ENCODE results near the gene TMEM54. TPM values are rescaled to one million over a fixed set of nuclear protein-coding genes. Genes with fewer than 3 reads are reported as not detected.

The TMEM54 gene
- total and polyA plus RNA-seq, 2 experiments from 2014 or later: 33.7 to 60.4 TPM

- no peaks in the 10 kb centered on the region for H3K4me1 ChIP-seq (ENCODE audit: insufficient read depth)
- 58 to 59% methylated on average over 12 of the region's 12 CpGs for WGBS, 2 experiments (ENCODE audit: low coverage in 1 of 2, low lambda C conversion rate in 2 of 2, missing lambda C conversion rate in 2 of 2)
- no peak for TF ChIP-seq EZH2phosphoT487 (IDR thresholded peaks at IDR 0.05; ENCODE audit: insufficient read depth, low read depth)
- no peak overlapping the region for H2AFZ ChIP-seq
- no peaks in the 10 kb centered on the region for H4K20me1 ChIP-seq (ENCODE audit: insufficient read depth)
- no peak overlapping the region for H3K27ac ChIP-seq
- DNase-seq: no peak
- H3K9ac ChIP-seq: no peak overlapping the region
- H3K27me3 ChIP-seq (replicated peaks; ENCODE audit: insufficient read depth): peaks cover 30% of the 10 kb centered on the region
- no peaks in the 10 kb centered on the region for H3K9me2 ChIP-seq (ENCODE audit: insufficient read depth)
- no peak overlapping the region for H3K4me3 ChIP-seq
- H3K4me2 ChIP-seq (ENCODE audit: unreplicated experiment): no peak overlapping the region
- no peaks in the 10 kb centered on the region for H3K9me3 ChIP-seq (ENCODE audit: low read depth)
- no peaks in the 10 kb centered on the region for H3K36me3 ChIP-seq (ENCODE audit: low read depth)
- in situ Hi-C loops (cut with MboI): no loop called here
- H3F3A ChIP-seq (ENCODE audit: insufficient read depth): no peaks in the 10 kb centered on the region
- H3K79me2 ChIP-seq (ENCODE audit: insufficient read depth): no peaks in the 10 kb centered on the region
These were observed 13.6 kb downstream of the TMEM54 start for GRCh38 chr1:32887623-32888022.

- in situ Hi-C loops (cut with MboI): no loop called here
- H3K79me2 ChIP-seq (ENCODE audit: insufficient read depth): no peaks in the 10 kb centered on the region
- H3K4me1 ChIP-seq (ENCODE audit: insufficient read depth): no peaks in the 10 kb centered on the region
- no peaks in the 10 kb centered on the region for H3K9me2 ChIP-seq (ENCODE audit: insufficient read depth)
- no peak overlapping the region for H3K27ac ChIP-seq
- H2AFZ ChIP-seq: no peak overlapping the region
- no peak for DNase-seq
- H3K9ac ChIP-seq: no peak overlapping the region
- no peaks in the 10 kb centered on the region for H3K36me3 ChIP-seq (ENCODE audit: low read depth)
- H3K27me3 ChIP-seq (replicated peaks; ENCODE audit: insufficient read depth): peaks cover 23% of the 10 kb centered on the region
- 49 to 53% methylated on average over 16 of the region's 19 CpGs for WGBS, 2 experiments (ENCODE audit: low coverage in 1 of 2, low lambda C conversion rate in 2 of 2, missing lambda C conversion rate in 2 of 2)
- H3F3A ChIP-seq (ENCODE audit: insufficient read depth): no peaks in the 10 kb centered on the region
- no peak for TF ChIP-seq EZH2 (IDR thresholded peaks at IDR 0.05; ENCODE audit: insufficient read depth, poor library complexity, severe bottlenecking)
- no peak for TF ChIP-seq EZH2phosphoT487 (IDR thresholded peaks at IDR 0.05; ENCODE audit: insufficient read depth, low read depth)
- no peaks in the 10 kb centered on the region for H4K20me1 ChIP-seq (ENCODE audit: insufficient read depth)
- no peak overlapping the region for H3K4me3 ChIP-seq
- no peak overlapping the region for H3K4me2 ChIP-seq (ENCODE audit: unreplicated experiment)
- H3K9me3 ChIP-seq (ENCODE audit: low read depth): no peaks in the 10 kb centered on the region
These were observed 14.3 kb downstream of the TMEM54 start for GRCh38 chr1:32886828-32887414.

- Histone ChIP-seq H3K9me2 (ENCODE audit: insufficient read depth) (no peaks in the 10 kb centered on the region), H3K27me3 (replicated peaks; ENCODE audit: insufficient read depth) (peaks cover 16% of the 10 kb centered on the region; the same call in 1 of the 2 replicates), H4K20me1 (ENCODE audit: insufficient read depth) (no peaks in the 10 kb centered on the region), H3K27ac (no peak within 1 kb of the TSS), H3K4me1 (ENCODE audit: insufficient read depth) (no peaks in the 10 kb centered on the region), H3K79me2 (ENCODE audit: insufficient read depth) (no peaks in the 10 kb centered on the region), H3K4me2 (ENCODE audit: unreplicated experiment) (no peak within 1 kb of the TSS), H2AFZ (no peak within 1 kb of the TSS), H3K9me3 (ENCODE audit: low read depth) (no peaks in the 10 kb centered on the region), H3K4me3 (no peak within 1 kb of the TSS), H3K9ac (no peak within 1 kb of the TSS), H3F3A (ENCODE audit: insufficient read depth) (no peaks in the 10 kb centered on the region), H3K36me3 (ENCODE audit: low read depth) (no peaks in the 10 kb centered on the region)
- TF ChIP-seq EZH2phosphoT487 (IDR thresholded peaks at IDR 0.05; ENCODE audit: insufficient read depth, low read depth) (no peak), EZH2 (IDR thresholded peaks at IDR 0.05; ENCODE audit: insufficient read depth, poor library complexity, severe bottlenecking) (no peak)
- in situ Hi-C loops (cut with MboI): no loop called here
- WGBS, 2 experiments (ENCODE audit: low coverage in 1 of 2, low lambda C conversion rate in 2 of 2, missing lambda C conversion rate in 2 of 2): 2 to 5% methylated on average over 4 to 37 of the region's 79 CpGs
- DNase-seq: peak; percentile 81
These were observed 15.0 kb downstream of the TMEM54 start, which contains the start of gene HPCA for GRCh38 chr1:32886004-32886827. HPCA (plus strand) TSS chr1:32886491; CDS start chr1:32888899, 2,408 bp downstream.

- Histone ChIP-seq H3F3A (ENCODE audit: insufficient read depth) (no peaks in the 10 kb centered on the region), H3K4me3 (no peak overlapping the region), H2AFZ (no peak overlapping the region), H3K9me2 (ENCODE audit: insufficient read depth) (no peaks in the 10 kb centered on the region), H3K27me3 (replicated peaks; ENCODE audit: insufficient read depth) (peaks cover 16% of the 10 kb centered on the region; the same call in 1 of the 2 replicates), H3K9ac (no peak overlapping the region), H3K79me2 (ENCODE audit: insufficient read depth) (no peaks in the 10 kb centered on the region), H3K4me1 (ENCODE audit: insufficient read depth) (no peaks in the 10 kb centered on the region), H3K4me2 (ENCODE audit: unreplicated experiment) (no peak overlapping the region), H3K9me3 (ENCODE audit: low read depth) (no peaks in the 10 kb centered on the region), H3K27ac (no peak overlapping the region), H4K20me1 (ENCODE audit: insufficient read depth) (no peaks in the 10 kb centered on the region), H3K36me3 (ENCODE audit: low read depth) (no peaks in the 10 kb centered on the region)
- no peak for TF ChIP-seq EZH2phosphoT487 (IDR thresholded peaks at IDR 0.05; ENCODE audit: insufficient read depth, low read depth)
- no peak for TF ChIP-seq EZH2 (IDR thresholded peaks at IDR 0.05; ENCODE audit: insufficient read depth, poor library complexity, severe bottlenecking)
- in situ Hi-C loops (cut with MboI): no loop called here
- WGBS, 2 experiments (ENCODE audit: low coverage in 1 of 2, low lambda C conversion rate in 2 of 2, missing lambda C conversion rate in 2 of 2): 17 to 34% methylated on average over 3 to 8 of the region's 8 CpGs
- DNase-seq: no peak
These were observed 15.5 kb downstream of the TMEM54 start for GRCh38 chr1:32885676-32886003.
